ENCODE results near the gene TTC13. TPM values are rescaled to one million over a fixed set of nuclear protein-coding genes. Genes with fewer than 3 reads are reported as not detected.
A peak's percentile ranks its signal among the peaks of the same experiment; 100 is the strongest.

Gene TTC13
- total and polyA plus RNA-seq, 12 donors: 6.6 to 20.7 (median 10.7) TPM

DNA sequence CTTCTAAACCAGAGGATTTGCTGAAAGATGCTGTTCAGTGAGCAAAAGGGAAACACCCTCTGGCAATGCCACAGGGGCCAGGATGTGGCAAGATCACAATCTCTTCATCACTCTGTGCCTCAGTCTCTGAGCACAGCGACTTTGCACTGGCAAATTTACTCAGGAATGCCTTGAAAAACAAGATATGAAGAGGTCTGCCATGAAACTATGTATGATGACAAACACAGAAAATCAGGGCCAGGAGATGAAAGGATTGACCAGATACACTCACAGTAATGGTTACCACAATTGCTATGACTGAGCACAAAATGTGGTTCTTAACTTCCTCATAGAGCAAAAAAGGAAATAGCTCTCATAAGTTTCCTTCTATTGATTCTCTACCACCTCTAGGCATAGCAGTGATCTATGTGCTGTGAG, 5.8 kb downstream of the TTC13 start:
- Histone ChIP-seq H3K9me3 (replicated peaks in 1 of 3) (no peaks in the 10 kb centered on the region), H3K27me3 (no peaks in the 10 kb centered on the region), H3K36me3 (replicated peaks in 1 of 2) (no peaks in the 10 kb centered on the region), H3K4me1 (replicated peaks in 1 of 2) (peaks cover 0 to 12% of the 10 kb centered on the region in 2 donors), H3K27ac (peak overlapping the region in 1 of 5 donors; percentile 19), H3K4me3 (no peak overlapping the region)
- 56 to 75% (median 68%) methylated on average over 1 of the region's 1 CpG for WGBS, 4 donors
- TF ChIP-seq CTCF (IDR thresholded peaks at IDR 0.05) (no peak), POLR2A (IDR thresholded peaks at IDR 0.05) (no peak)
- intact Hi-C loops (cut with DNase I): no loop called here
- no peak for DNase-seq

DNA sequence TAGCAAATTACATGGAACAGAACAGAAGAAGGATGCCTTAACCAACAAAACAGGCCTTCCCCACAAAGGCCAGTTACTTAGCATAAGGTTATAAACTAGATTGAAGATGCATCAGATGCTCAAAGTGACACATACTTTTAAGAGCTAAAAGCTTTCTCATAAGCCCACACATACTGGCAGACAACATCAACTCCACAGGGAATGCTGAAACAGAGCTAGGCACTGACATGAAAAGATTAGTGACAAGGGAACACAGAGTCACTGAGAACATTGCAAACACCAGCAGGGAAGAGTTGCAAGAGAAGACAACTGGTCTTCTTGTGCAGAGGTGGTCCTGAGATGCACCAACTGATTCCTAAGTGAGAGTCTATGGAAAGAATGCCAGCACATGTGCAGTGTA, 6.9 kb downstream of the TTC13 start:
- no peak overlapping the region for H3K27ac ChIP-seq
- intact Hi-C loops (cut with DNase I): no loop called here
- DNase-seq: no peak
- H3K4me1 ChIP-seq (replicated peaks in 1 of 2): peaks cover 0 to under 1% of the 10 kb centered on the region in 2 donors
- no peaks in the 10 kb centered on the region for H3K27me3 ChIP-seq
- H3K36me3 ChIP-seq (replicated peaks in 1 of 2): no peaks in the 10 kb centered on the region
- no peak overlapping the region for H3K4me3 ChIP-seq
- H3K9me3 ChIP-seq (replicated peaks in 1 of 3): no peaks in the 10 kb centered on the region
- TF ChIP-seq CTCF (IDR thresholded peaks at IDR 0.05) (no peak), POLR2A (IDR thresholded peaks at IDR 0.05) (no peak)

GRCh38 chr1:230970432-230970831, 8.2 kb downstream of the TTC13 start:
- Histone ChIP-seq H3K27me3 (no peaks in the 10 kb centered on the region), H3K4me1 (replicated peaks in 1 of 2) (no peaks in the 10 kb centered on the region), H3K36me3 (replicated peaks in 1 of 2) (no peaks in the 10 kb centered on the region), H3K27ac (no peak overlapping the region), H3K4me3 (no peak overlapping the region), H3K9me3 (replicated peaks in 1 of 3) (no peaks in the 10 kb centered on the region)
- WGBS, 4 donors: 90 to 96% (median 92%) methylated on average over 5 of the region's 5 CpGs
- DNase-seq: no peak
- intact Hi-C loops (cut with DNase I): no loop called here
- no peak for TF ChIP-seq POLR2A (IDR thresholded peaks at IDR 0.05)
- no peak for TF ChIP-seq CTCF (IDR thresholded peaks at IDR 0.05)

- Histone ChIP-seq H3K27ac (no peak overlapping the region), H3K4me3 (no peak overlapping the region), H3K9me3 (replicated peaks in 1 of 3) (no peaks in the 10 kb centered on the region), H3K27me3 (no peaks in the 10 kb centered on the region), H3K4me1 (replicated peaks in 1 of 2) (no peaks in the 10 kb centered on the region), H3K36me3 (replicated peaks in 1 of 2) (no peaks in the 10 kb centered on the region)
- DNase-seq: no peak
- intact Hi-C loops (cut with DNase I): no loop called here
- TF ChIP-seq CTCF (IDR thresholded peaks at IDR 0.05) (no peak), POLR2A (IDR thresholded peaks at IDR 0.05) (no peak)
- WGBS, 4 donors: 92 to 95% (median 93%) methylated on average over 5 of the region's 5 CpGs
Observed at GRCh38 chr1:230966358-230966873, 12.2 kb downstream of the TTC13 start.

Measured in adrenal gland (tissue), 12 donors.